Transverse colon (tissue), 4 donors: Measurements from ENCODE around the gene PPP1R12B. TPM values are rescaled to one million over a fixed set of nuclear protein-coding genes. Genes with fewer than 3 reads are reported as not detected.

Experiments used
- DNase-seq: peaks from one replicate; pipeline ENCODE4 v3.0.0-alpha.2; 2019
- H3K27ac ChIP-seq, 4 donors: fragments of 200-600 bp; sonication (generic); 2 replicates each; pipeline ENCODE4 v1.5.1; 2016 to 2018; ENCODE audit warnings: inconsistent platforms in 4 of 4
- H3K27me3 ChIP-seq: fragments of 200-600 bp; sonication (generic); 2 replicates; pipeline ENCODE4 v1.5.1; 2017; ENCODE audit warnings: inconsistent platforms
- H3K36me3 ChIP-seq, 4 donors: fragments of 200-600 bp; sonication (generic); 2 replicates each; pipeline ENCODE4 v1.5.1; 2017 to 2019; ENCODE audit warnings: inconsistent platforms in 4 of 4
- H3K4me1 ChIP-seq, 4 donors: fragments of 200-600 bp; sonication (generic); 2 replicates each; pipeline ENCODE4 v1.5.1; 2017 to 2020; ENCODE audit warnings: inconsistent platforms in 4 of 4
- H3K4me3 ChIP-seq, 4 donors: fragments of 200-600 bp; sonication (generic); 1 replicate in 1 of 4; 2 replicates in 3 of 4; pipeline versions ENCODE4 v1.5.1 to v1.6.1; 2017 to 2019; ENCODE audit warnings: inconsistent platforms in 4 of 4
- H3K9me3 ChIP-seq, 2 donors: fragments of 200-600 bp; sonication (generic); 2 replicates each; pipeline ENCODE4 v1.5.1; 2017 to 2019; ENCODE audit warnings: inconsistent platforms in 2 of 2
- CTCF ChIP-seq, 5 experiments: fragments of 200-600 bp in 3 of 5; fragments of 450-650 bp in 2 of 5; sonication (generic) in 3 of 5; IDR thresholded peaks; 1 replicate in 2 of 5; 2 replicates in 3 of 5; pipeline ENCODE4 v1.5.1; 2016 to 2017; ENCODE audit warnings: antibody characterized with exemption in 5 of 5, inconsistent platforms in 3 of 5, mild to moderate bottlenecking in 2 of 5, moderate library complexity in 1 of 5
- EP300 ChIP-seq: sonication (generic); formaldehyde crosslinking; IDR thresholded peaks from one replicate; pipeline ENCODE4 v1.6.1; 2017; ENCODE audit warnings: antibody characterized with exemption, low read depth
- POLR2A ChIP-seq: fragments of 450-650 bp; IDR thresholded peaks from one replicate; pipeline ENCODE4 v1.6.1; 2016; ENCODE audit warnings: antibody characterized with exemption, mild to moderate bottlenecking, moderate library complexity
- POLR2AphosphoS5 ChIP-seq, 3 donors: sonication (generic); formaldehyde crosslinking; IDR thresholded peaks; one replicate each; pipeline ENCODE4 v1.6.1; 2016; ENCODE audit warnings: antibody characterized with exemption in 3 of 3
- WGBS, 2 donors: methylation state at CpG; one replicate each; pipeline ENCODE4 v1.1.5; 2018; ENCODE audit warnings: low coverage in 1 of 2; 5-methylcytosine and 5-hydroxymethylcytosine counted together
- in situ Hi-C, 4 donors: fragments of 200-750 bp; cut with MboI; loops; one replicate each; pipeline versions ENCODE4 v1.15.0 to v1.15.1; 2017; ENCODE audit warnings: low sequenced_read_pairs in 3 of 4, low pct_ligation_motif_present in 1 of 4, low pct_unique_long_range_greater_than_20kb in 1 of 4
- intact Hi-C: fragments of 100-400 bp; cut with DNase I; formaldehyde crosslinking; loops from one replicate; pipeline ENCODE4 v1.15.1; 2023; ENCODE audit warnings: low total_unique reads
- total RNA-seq, 4 donors: library from RNA; depleted of rRNA; stranded (reverse); fragments of >200 nt; gene quantifications; one replicate each; pipeline ENCODE4 v1.1.0, GENCODE V29; 2016

The PPP1R12B gene
- total RNA-seq, 4 donors from 2014 or later: 92.7 to 254 (median 137) TPM

- Histone ChIP-seq H3K27me3 (no peaks in the 10 kb centered on the region), H3K9me3 (no peaks in the 10 kb centered on the region), H3K36me3 (no peaks in the 10 kb centered on the region), H3K27ac (no peak overlapping the region), H3K4me3 (no peak overlapping the region), H3K4me1 (no peaks in the 10 kb centered on the region)
- no peak for DNase-seq
- 94 to 100% methylated on average over 1 to 44 of the region's 52 CpGs for WGBS, 2 donors
- intact Hi-C loops (loop anchor here (5.0 kb wide), 1 partner anchor 131 kb away; no protein-coding TSS in a partner anchor), in situ Hi-C loops (loop anchor here in 3 of 4 donors (10.0 to 25.0 kb wide), 3 partner anchors 113 to 133 kb away; partner anchors contain the start of gene LGR6 (in 1 of the 3))
- TF ChIP-seq POLR2AphosphoS5 (IDR thresholded peaks at IDR 0.05) (no peak), EP300 (no peak), POLR2A (no peak), CTCF (IDR thresholded peaks at IDR 0.05) (no peak)
These were observed 30.3 kb upstream of the PPP1R12B start for GRCh38 chr1:202317941-202318925.

GRCh38 chr1:202319381-202320080, 29.0 kb upstream of the PPP1R12B start:
- Histone ChIP-seq H3K4me3 (no peak overlapping the region), H3K4me1 (no peaks in the 10 kb centered on the region), H3K27ac (no peak overlapping the region), H3K36me3 (no peaks in the 10 kb centered on the region), H3K27me3 (no peaks in the 10 kb centered on the region), H3K9me3 (no peaks in the 10 kb centered on the region)
- WGBS, 2 donors: 67 to 100% methylated on average over 1 to 4 of the region's 4 CpGs
- intact Hi-C loops: loop anchor here (5.0 kb wide), 1 partner anchor 132 kb away; no protein-coding TSS in a partner anchor
- no peak for DNase-seq
- no peak for TF ChIP-seq POLR2A
- TF ChIP-seq EP300: no peak
- no peak for TF ChIP-seq CTCF (IDR thresholded peaks at IDR 0.05)
- no peak for TF ChIP-seq POLR2AphosphoS5 (IDR thresholded peaks at IDR 0.05)
- in situ Hi-C loops: loop anchor here in 3 of 4 donors (10.0 to 25.0 kb wide), 3 partner anchors 115 to 135 kb away; partner anchors contain the start of gene LGR6 (in 1 of the 3)

GRCh38 chr1:202320081-202320405, 28.5 kb upstream of the PPP1R12B start:
- TF ChIP-seq EP300: no peak
- TF ChIP-seq CTCF (IDR thresholded peaks at IDR 0.05): no peak
- TF ChIP-seq POLR2AphosphoS5 (IDR thresholded peaks at IDR 0.05): no peak
- TF ChIP-seq POLR2A: no peak
- no peak for DNase-seq
- no peak overlapping the region for H3K27ac ChIP-seq
- no peaks in the 10 kb centered on the region for H3K4me1 ChIP-seq
- H3K27me3 ChIP-seq: no peaks in the 10 kb centered on the region
- H3K4me3 ChIP-seq: no peak overlapping the region
- intact Hi-C loops: no loop called here
- in situ Hi-C loops: loop anchor here in 1 of 4 donors (25.0 kb wide), 1 partner anchor 133 kb away; the partner anchor contains the start of gene LGR6
- no peaks in the 10 kb centered on the region for H3K9me3 ChIP-seq
- no peaks in the 10 kb centered on the region for H3K36me3 ChIP-seq

GRCh38 chr1:202323731-202324130, 24.8 kb upstream of the PPP1R12B start:
- intact Hi-C loops (no loop called here), in situ Hi-C loops (loop anchor here in 1 of 4 donors (25.0 kb wide), 1 partner anchor 136 kb away; the partner anchor contains the start of gene LGR6)
- WGBS, 2 donors: 76 to 91% methylated on average over 4 of the region's 4 CpGs
- H3K4me1 ChIP-seq: no peaks in the 10 kb centered on the region
- TF ChIP-seq EP300 (no peak), CTCF (IDR thresholded peaks at IDR 0.05) (no peak), POLR2AphosphoS5 (IDR thresholded peaks at IDR 0.05) (no peak), POLR2A (no peak)
- no peaks in the 10 kb centered on the region for H3K9me3 ChIP-seq
- H3K4me3 ChIP-seq: no peak overlapping the region
- no peaks in the 10 kb centered on the region for H3K36me3 ChIP-seq
- no peak for DNase-seq
- H3K27ac ChIP-seq: no peak overlapping the region
- no peaks in the 10 kb centered on the region for H3K27me3 ChIP-seq
